Erythroblast (primary cell): ENCODE data around the gene POLA2.

ENCODE experiments used
- GATA1 ChIP-seq: IDR thresholded peaks from 2 replicates; pipeline ENCODE4 v1.6.1; 2011; ENCODE audit warnings: low read depth, mild to moderate bottlenecking, control low read depth, low read length, moderate library complexity
- POLR2A ChIP-seq: IDR thresholded peaks from 2 replicates; pipeline ENCODE4 v1.6.1; 2011; ENCODE audit warnings: mild to moderate bottlenecking, low read length

- TF ChIP-seq POLR2A (no peak), GATA1 (no peak)
These were observed 60.2 kb downstream of the POLA2 start for GRCh38 chr11:65321828-65322485.
